ENCODE results near the gene MAGEB16. TPM values are rescaled to one million over a fixed set of nuclear protein-coding genes. Genes with fewer than 3 reads are reported as not detected.

Gene MAGEB16
- total RNA-seq, 4 donors from 2014 or later: not detected

- peaks cover 0 to 3% (median 0%) of the 10 kb centered on the region in 4 donors for H3K9me3 ChIP-seq
- DNase-seq: no peak
Measured at GRCh38 chrX:35842674-35843073, 44.5 kb downstream of the MAGEB16 start.

GRCh38 chrX:35847736-35848135, 49.6 kb downstream of the MAGEB16 start:
- Histone ChIP-seq H3K27ac (no peak overlapping the region), H3K36me3 (no peaks in the 10 kb centered on the region), H3K27me3 (no peaks in the 10 kb centered on the region), H3K4me3 (no peak overlapping the region), H3K4me1 (no peaks in the 10 kb centered on the region), H3K9me3 (no peaks in the 10 kb centered on the region)
- TF ChIP-seq POLR2A (IDR thresholded peaks at IDR 0.05) (no peak), CTCF (IDR thresholded peaks at IDR 0.05) (no peak)
- DNase-seq: no peak

More at GRCh38 chrX:35842674-35843073, 44.5 kb downstream of the MAGEB16 start:
- Histone ChIP-seq H3K27me3 (no peaks in the 10 kb centered on the region), H3K4me1 (no peaks in the 10 kb centered on the region), H3K27ac (no peak overlapping the region), H3K4me3 (no peak overlapping the region), H3K36me3 (no peaks in the 10 kb centered on the region)
- TF ChIP-seq CTCF (IDR thresholded peaks at IDR 0.05): no peak
- no peak for TF ChIP-seq POLR2A (IDR thresholded peaks at IDR 0.05)

Other genes with a start within 250 kb of the MAGEB16 start
- gene CFAP47, start 121.4 kb downstream of the MAGEB16 start, total RNA-seq: not detected

Measured in Peyer's patch (tissue), 4 donors.